Endothelial cell of umbilical vein (primary cell): ENCODE measurements around the gene VIPR2.

Experiments used
- CTCF ChIP-seq, 2 donors: IDR thresholded peaks; 1 replicate in 1 of 2; 2 replicates in 1 of 2; pipeline ENCODE4 v1.5.1; 2011; ENCODE audit warnings: low read length in 2 of 2, mild to moderate bottlenecking in 2 of 2, moderate library complexity in 2 of 2, control low read depth in 1 of 2, inconsistent platforms in 1 of 2, low read depth in 1 of 2; ENCODE audit not compliant: insufficient read depth in 1 of 2; ENCODE audit errors: extremely low read depth in 1 of 2
- EZH2 ChIP-seq: IDR thresholded peaks from 2 replicates; pipeline ENCODE4 v1.6.1; 2012; ENCODE audit warnings: borderline replicate concordance, low read depth, mild to moderate bottlenecking, moderate library complexity, low read length, inconsistent platforms; ENCODE audit not compliant: severe bottlenecking
- FOS ChIP-seq: IDR thresholded peaks from 2 replicates; pipeline ENCODE4 v1.6.1; 2011; ENCODE audit warnings: mild to moderate bottlenecking, low read length, moderate library complexity, borderline replicate concordance; ENCODE audit not compliant: insufficient read depth
- JUN ChIP-seq: IDR thresholded peaks from 2 replicates; pipeline ENCODE4 v1.6.1; 2011; ENCODE audit warnings: borderline replicate concordance, low read depth; ENCODE audit not compliant: insufficient read length, insufficient read depth
- MAX ChIP-seq: IDR thresholded peaks from 2 replicates; pipeline ENCODE4 v1.6.1; 2011; ENCODE audit not compliant: insufficient read depth, insufficient read length
- MYC ChIP-seq: IDR thresholded peaks from one replicate; pipeline ENCODE4 v1.6.1; 2011; ENCODE audit warnings: mild to moderate bottlenecking, low read depth, low read length
- POLR2A ChIP-seq: IDR thresholded peaks from 2 replicates; pipeline ENCODE4 v1.6.1; 2012; ENCODE audit warnings: low read depth, mild to moderate bottlenecking, control low read depth, low read length
- POLR2AphosphoS5 ChIP-seq: IDR thresholded peaks from 2 replicates; pipeline ENCODE4 v1.6.1; 2012; ENCODE audit warnings: low read depth, mild to moderate bottlenecking, control low read depth, low read length, moderate library complexity; ENCODE audit not compliant: insufficient read depth

GRCh38 chr7:159139639-159140038 is 5.0 kb downstream of the VIPR2 start:
- TF ChIP-seq CTCF (IDR thresholded peaks at IDR 0.05; ENCODE audit: extremely low read depth in 1 of 2, insufficient read depth in 1 of 2, low read depth in 1 of 2, low read length in 2 of 2) = no peak
- TF ChIP-seq EZH2 = no peak
- TF ChIP-seq POLR2A = no peak
- no peak for TF ChIP-seq POLR2AphosphoS5
- TF ChIP-seq FOS = no peak
- no peak for TF ChIP-seq MAX
- no peak for TF ChIP-seq MYC
- no peak for TF ChIP-seq JUN
